ENCODE measurements around the gene METTL15.

GRCh38 chr11:28323621-28324020, 215.4 kb downstream of the METTL15 start:
- TF ChIP-seq POLR2AphosphoS5 (IDR thresholded peaks at IDR 0.05) (no peak), CTCF (IDR thresholded peaks at IDR 0.05) (no peak), POLR2A (IDR thresholded peaks at IDR 0.05) (no peak)

Measured in breast epithelium (tissue), 3 donors.